VCaP (cell line): ENCODE results near the gene KIAA1614.
"Not testable (repeated sequence)": the region's sequence is repeated elsewhere in the genome, so short reads cannot be mapped to it uniquely, and the experiment has no call there.

Experiments used
- H3K27ac ChIP-seq: fragments of 450-650 bp; 2 replicates; pipeline ENCODE4 v1.5.1; 2017
- TF ChIP-seq, protein P1 (sequence below): fragments of 450-650 bp; conservative IDR thresholded peaks from 2 replicates; pipeline ENCODE4 v1.5.1; 2017; ENCODE audit warnings: mild to moderate bottlenecking, moderate library complexity

The KIAA1614 gene

DNA sequence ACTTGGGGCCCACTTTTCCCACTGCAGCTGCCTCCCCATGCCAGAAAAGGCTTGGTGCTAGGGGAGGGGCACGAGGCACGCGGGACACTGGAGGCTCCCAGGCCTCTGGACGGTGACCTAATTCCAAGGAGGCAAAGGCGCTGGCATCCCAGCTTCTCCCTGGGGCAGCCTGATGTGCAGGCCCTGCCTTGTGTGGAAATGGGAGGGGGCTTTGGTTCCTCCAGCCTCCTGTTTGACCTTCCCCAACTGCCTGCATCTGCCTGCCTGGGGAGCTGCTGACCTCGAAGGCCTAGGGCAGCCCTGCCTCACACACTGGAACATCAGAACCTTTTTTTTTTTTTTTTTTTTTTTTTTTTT lies 39.9 kb downstream of the KIAA1614 start:
- TF ChIP-seq, protein P1, sequence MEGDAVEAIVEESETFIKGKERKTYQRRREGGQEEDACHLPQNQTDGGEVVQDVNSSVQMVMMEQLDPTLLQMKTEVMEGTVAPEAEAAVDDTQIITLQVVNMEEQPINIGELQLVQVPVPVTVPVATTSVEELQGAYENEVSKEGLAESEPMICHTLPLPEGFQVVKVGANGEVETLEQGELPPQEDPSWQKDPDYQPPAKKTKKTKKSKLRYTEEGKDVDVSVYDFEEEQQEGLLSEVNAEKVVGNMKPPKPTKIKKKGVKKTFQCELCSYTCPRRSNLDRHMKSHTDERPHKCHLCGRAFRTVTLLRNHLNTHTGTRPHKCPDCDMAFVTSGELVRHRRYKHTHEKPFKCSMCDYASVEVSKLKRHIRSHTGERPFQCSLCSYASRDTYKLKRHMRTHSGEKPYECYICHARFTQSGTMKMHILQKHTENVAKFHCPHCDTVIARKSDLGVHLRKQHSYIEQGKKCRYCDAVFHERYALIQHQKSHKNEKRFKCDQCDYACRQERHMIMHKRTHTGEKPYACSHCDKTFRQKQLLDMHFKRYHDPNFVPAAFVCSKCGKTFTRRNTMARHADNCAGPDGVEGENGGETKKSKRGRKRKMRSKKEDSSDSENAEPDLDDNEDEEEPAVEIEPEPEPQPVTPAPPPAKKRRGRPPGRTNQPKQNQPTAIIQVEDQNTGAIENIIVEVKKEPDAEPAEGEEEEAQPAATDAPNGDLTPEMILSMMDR, result no peak
- peak overlapping the region; percentile 82 for H3K27ac ChIP-seq

DNA sequence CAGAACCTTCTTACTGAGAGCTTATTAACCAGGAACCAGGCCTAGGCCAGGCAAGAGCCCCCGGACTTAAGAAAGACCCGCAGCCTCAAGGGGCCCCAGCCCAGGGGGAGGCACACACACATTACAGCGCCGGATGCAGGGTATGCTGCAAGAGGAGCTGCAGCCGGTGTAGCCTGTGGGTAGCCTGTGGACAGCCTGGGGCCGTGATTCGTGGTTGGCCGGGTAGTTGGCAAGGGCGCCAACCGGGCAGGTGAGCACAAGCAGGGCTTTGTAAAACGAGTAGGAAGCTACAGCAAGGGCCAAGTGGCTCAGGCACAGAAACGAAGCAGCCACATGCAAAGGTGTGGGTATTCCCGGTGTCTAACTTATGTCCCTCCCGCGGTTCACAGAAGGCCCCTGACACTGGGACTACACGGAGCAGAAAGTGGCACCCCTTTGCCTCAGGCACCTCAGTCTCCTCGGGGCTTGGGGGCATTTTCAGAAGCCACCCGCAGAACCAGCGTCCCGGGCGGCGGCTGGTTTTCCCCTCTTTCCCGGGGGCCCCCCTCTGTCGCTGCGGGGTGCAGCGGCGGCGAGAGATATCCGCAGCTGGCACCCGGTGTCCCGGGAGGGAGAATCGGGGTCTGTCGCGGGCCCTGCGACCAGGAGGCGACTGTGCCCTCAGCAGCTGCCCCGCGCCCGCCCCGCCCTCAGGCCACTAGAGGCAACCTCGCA lies 40.8 kb downstream of the KIAA1614 start:
- peak overlapping the region; percentile 82 for H3K27ac ChIP-seq
- TF ChIP-seq, protein P1, result no peak

DNA sequence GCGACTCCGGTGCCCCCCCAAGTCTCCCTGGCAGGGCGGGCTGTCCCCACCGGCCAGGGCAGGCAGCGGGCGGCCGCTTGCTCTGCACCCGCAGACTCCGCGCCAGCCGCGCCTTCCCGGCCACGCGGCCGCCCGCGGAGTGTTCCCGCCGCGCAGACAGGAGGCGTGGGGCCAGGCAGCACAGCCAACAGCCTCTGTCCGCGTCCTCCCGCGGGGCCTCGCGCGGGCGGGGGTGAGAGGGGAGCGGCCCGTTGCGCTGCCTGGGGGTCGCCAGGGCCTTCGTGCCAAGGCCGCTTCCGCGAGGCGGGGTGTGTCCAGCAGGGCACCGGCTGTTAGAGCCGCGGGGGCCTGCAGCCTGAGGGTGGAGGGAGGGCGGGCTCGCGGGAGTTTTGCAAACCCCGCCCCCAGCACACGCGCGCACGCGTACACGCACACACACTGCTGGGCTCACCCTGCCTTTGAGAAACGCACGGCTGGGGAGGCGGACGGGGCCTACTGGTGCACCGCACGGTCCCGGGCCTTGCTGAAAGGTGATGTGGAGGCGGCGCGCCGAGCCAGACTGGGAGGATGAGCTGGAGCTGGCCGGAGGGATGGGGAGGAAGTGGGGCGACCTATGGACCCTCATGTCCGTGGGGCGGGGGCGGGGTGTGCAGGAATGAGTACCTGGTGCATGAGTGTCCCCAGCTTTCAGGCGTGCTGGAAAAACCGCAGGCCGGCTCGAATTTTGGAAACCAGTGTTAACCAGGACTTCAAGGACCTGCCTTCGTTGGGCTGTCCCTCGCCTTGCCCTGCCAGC lies 41.5 kb downstream of the KIAA1614 start:
- TF ChIP-seq, protein P1, result peak; percentile 19; the same call in 1 of the 2 replicates
- H3K27ac ChIP-seq, result peak overlapping the region; percentile 82

DNA sequence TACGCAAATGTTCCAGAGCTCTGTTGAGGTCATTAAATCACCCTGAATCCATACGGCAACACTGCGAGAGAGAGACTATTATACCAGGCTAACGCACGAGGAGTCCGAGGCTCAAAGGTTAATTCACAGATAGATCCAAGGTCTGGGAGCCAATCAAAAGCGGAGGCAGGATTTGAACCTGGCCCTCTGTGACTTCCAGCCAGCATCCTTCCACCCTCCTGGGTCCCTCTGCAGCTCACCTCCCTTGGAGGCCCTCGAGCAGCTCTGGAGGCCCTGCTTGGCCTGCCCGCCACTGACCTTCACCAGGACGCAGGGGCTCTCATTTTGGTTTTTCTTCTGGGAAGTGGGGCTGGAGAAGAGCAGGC lies 42.1 kb downstream of the KIAA1614 start:
- TF ChIP-seq, protein P1, result no peak
- H3K27ac ChIP-seq, result peak overlapping the region; percentile 82

DNA sequence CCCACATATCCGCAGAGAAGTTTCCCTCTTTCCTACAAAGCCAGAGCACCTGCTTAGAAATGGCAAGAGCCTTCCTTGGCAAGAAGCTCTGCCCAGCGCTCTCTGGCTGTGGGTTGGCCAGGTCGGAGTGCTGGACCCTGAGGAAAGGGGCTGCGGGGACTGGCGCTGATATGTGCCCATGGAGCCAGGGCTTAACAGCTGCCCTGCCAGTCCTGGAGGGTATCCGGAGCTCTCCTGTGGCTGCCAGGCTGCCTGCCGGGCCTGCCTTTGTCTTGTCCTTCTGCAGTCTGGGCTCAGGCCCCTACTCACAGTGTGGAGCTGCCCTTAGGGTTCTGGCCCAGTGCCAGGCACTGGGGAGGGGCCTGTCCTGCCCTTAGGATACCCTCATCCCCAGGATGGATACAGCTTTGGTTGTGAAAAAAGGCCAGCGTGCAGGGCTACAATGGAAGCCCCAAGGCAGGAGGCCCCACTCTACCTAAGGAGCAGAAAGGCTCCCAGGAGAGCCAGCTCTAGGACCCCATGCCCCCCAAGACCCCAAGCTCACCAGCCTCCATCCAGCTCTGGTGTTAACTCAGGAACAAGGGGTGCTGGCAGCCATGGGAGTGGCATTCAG lies 43.4 kb downstream of the KIAA1614 start:
- H3K27ac ChIP-seq, result no peak overlapping the region

DNA sequence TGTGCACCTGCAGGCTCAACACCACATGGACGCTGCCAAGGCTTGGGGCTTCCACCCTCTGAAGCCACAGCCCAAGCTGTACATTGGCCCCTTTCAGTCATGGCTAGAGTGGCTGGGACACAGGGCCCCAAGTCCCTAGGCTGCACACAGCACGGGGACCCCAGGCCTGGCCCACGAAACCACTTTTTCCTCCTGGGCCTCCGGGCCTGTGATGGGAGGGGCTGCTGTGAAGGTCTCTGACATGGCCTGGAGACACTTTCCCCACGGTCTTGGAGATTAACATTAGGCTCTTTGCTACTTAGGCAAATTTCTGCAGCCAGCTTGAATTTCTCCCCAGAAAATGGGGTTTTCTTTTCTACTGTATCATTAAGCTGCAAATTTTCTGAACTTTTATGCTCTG lies 46.9 kb downstream of the KIAA1614 start:
- H3K27ac ChIP-seq, result not testable (repeated sequence)

More for the DNA sequence above, 43.4 kb downstream of the KIAA1614 start:
- TF ChIP-seq, protein P1, result no peak

DNA sequence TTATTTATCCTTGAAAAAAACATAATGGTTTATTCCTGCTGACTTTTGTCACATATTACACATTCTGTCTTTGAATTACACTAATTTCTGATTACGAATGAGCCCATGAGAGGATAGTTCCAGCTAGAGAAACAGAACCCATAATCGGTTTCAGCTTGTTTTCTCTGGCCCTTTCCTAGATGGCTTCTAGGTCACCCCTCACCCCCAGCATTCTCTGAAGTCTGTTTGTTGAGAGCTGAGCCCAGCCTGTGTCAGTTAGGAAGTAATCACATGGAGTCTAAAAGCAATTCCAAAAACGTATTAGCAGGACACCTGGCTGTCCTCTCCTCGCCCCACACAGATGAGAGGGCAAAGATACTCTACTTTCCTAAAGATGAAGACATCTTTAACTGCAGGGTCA lies 48.9 kb downstream of the KIAA1614 start:
- TF ChIP-seq, protein P1, result no peak
- H3K27ac ChIP-seq, result no peak overlapping the region
